ENCODE measurements around the gene DUSP3.

The DUSP3 gene

GRCh38 chr17:43778337-43779144 is at the start of gene DUSP3:
DUSP3 (minus strand) TSS chr17:43778977; CDS start chr17:43778924, 53 bp downstream.
- DNase-seq = peak; percentile 85

GRCh38 chr17:43827596-43827995 is 48.8 kb upstream of the DUSP3 start:
- no peak for DNase-seq

GRCh38 chr17:43826206-43826605 is 47.4 kb upstream of the DUSP3 start:
- DNase-seq = no peak

GRCh38 chr17:43825567-43825966 is 46.8 kb upstream of the DUSP3 start:
- no peak for DNase-seq

GRCh38 chr17:43823350-43824084 is 44.7 kb upstream of the DUSP3 start:
- no peak for DNase-seq

- DNase-seq = no peak
These were observed 43.9 kb upstream of the DUSP3 start for GRCh38 chr17:43822570-43823190.

- DNase-seq = no peak
These were observed 42.0 kb upstream of the DUSP3 start for GRCh38 chr17:43820759-43821158.

- DNase-seq = no peak
These were observed 40.2 kb upstream of the DUSP3 start for GRCh38 chr17:43818966-43819365.

GRCh38 chr17:43817826-43818225 is 39.0 kb upstream of the DUSP3 start:
- no peak for DNase-seq

GRCh38 chr17:43816336-43817320 is 37.9 kb upstream of the DUSP3 start:
- DNase-seq = no peak

- no peak for DNase-seq
These were observed 35.9 kb upstream of the DUSP3 start for GRCh38 chr17:43814714-43815113.

- DNase-seq = no peak
These were observed 35.2 kb upstream of the DUSP3 start for GRCh38 chr17:43814026-43814425.

GRCh38 chr17:43813386-43813785 is 34.6 kb upstream of the DUSP3 start:
- no peak for DNase-seq

GRCh38 chr17:43812396-43813265 is 33.9 kb upstream of the DUSP3 start:
- no peak for DNase-seq

- no peak for DNase-seq
These were observed 32.0 kb upstream of the DUSP3 start for GRCh38 chr17:43810823-43811222.

- DNase-seq = no peak
These were observed 31.5 kb upstream of the DUSP3 start for GRCh38 chr17:43810226-43810715.

GRCh38 chr17:43809121-43809520 is 30.3 kb upstream of the DUSP3 start:
- no peak for DNase-seq

GRCh38 chr17:43808076-43808475 is 29.3 kb upstream of the DUSP3 start:
- DNase-seq = no peak

- no peak for DNase-seq
These were observed 26.3 kb upstream of the DUSP3 start for GRCh38 chr17:43805117-43805516.

GRCh38 chr17:43803758-43804157 is 25.0 kb upstream of the DUSP3 start:
- no peak for DNase-seq

- DNase-seq = no peak
These were observed 23.1 kb upstream of the DUSP3 start for GRCh38 chr17:43801844-43802243.
